SHP77 treated with DMSO at 0.1 percent for 48 hours (cell line): ENCODE data around the gene PNRC1.
"Not testable (repeated sequence)": the region's sequence is repeated elsewhere in the genome, so short reads cannot be mapped to it uniquely, and the experiment has no call there.

Source experiments
- DNase-seq: peaks from one replicate; lab custom pipeline; 2025; lab: John Stamatoyannopoulos, UW

PNRC1 gene

GRCh38 chr6:89110284-89110683, 29.7 kb downstream of the PNRC1 start:
- no peak for DNase-seq

- no peak for DNase-seq
Observed at GRCh38 chr6:89111933-89112332, 31.4 kb downstream of the PNRC1 start.

- no peak for DNase-seq
Observed at GRCh38 chr6:89116702-89117101, 36.2 kb downstream of the PNRC1 start.

GRCh38 chr6:89117211-89118108, 36.9 kb downstream of the PNRC1 start, which contains the start of gene SRSF12:
TSS of gene SRSF12 (minus strand) at chr6:89118071. CDS start at chr6:89117887, 184 bp downstream.
- DNase-seq: no peak

- no peak for DNase-seq
Observed at GRCh38 chr6:89118931-89119330, 38.4 kb downstream of the PNRC1 start.

GRCh38 chr6:89120371-89120770, 39.8 kb downstream of the PNRC1 start:
- no peak for DNase-seq

GRCh38 chr6:89121934-89122333, 41.4 kb downstream of the PNRC1 start:
- DNase-seq: no peak

- peak; percentile 37 for DNase-seq
Observed at GRCh38 chr6:89122625-89123024, 42.1 kb downstream of the PNRC1 start.

- DNase-seq: not testable (repeated sequence)
Observed at GRCh38 chr6:89128256-89128671, 47.7 kb downstream of the PNRC1 start.

- DNase-seq: no peak
Observed at GRCh38 chr6:89131599-89131998, 51.0 kb downstream of the PNRC1 start.

- DNase-seq: no peak
Observed at GRCh38 chr6:89132057-89132456, 51.5 kb downstream of the PNRC1 start.

- no peak for DNase-seq
Observed at GRCh38 chr6:89133981-89134380, 53.4 kb downstream of the PNRC1 start.

- DNase-seq: no peak
Observed at GRCh38 chr6:89134723-89135122, 54.2 kb downstream of the PNRC1 start.
